Measurements from ENCODE around the gene SLAMF6. TPM values are rescaled to one million over a fixed set of nuclear protein-coding genes. Genes with fewer than 3 reads are reported as not detected.

The SLAMF6 gene
- total RNA-seq, 6 experiments from 2014 or later = 0.26 to 1.1 (median 0.69) TPM

DNA sequence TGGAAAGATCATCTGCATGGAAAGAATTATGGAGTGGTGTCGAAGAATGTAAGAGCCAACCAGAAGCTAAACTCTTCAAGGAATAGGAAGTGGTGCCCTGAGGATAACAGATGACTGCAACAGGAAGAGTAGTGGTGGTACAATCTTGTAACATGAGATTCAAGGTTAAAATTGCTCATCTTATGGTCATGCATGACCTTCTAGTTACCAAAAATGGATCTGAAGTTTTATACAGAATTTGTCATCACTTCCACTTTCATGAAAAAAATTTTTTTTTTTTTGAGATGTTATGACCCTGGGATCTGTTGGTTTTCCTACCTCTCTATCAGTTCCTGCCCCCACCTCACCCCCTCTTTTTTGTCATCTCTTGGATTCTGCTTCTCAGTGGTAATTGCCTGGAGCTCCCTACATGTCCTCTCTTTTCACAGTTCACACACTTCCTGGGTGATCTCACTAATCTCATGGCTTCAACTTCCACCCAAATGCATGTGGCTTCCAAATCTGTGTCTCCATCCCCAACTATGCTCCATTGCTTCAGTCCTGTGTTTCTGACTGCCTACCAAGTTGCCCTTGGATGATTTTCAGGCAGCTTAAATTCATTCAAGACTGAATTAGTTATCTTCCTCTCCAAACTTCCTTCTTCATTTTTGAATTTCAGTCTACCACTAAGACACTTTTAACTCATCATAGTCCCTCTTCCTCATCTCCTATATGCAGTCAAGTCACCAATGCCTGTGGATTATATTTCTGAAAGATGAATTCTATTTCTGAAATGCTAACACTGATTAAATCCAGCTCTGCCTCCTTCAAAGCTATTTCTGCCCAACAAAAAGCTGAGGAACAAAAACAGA is 48.4 kb downstream of the SLAMF6 start:
- intact Hi-C loops (cut with DNase I) = no loop called here
- Histone ChIP-seq H3K27ac (no peak overlapping the region), H3K9me3 (no peaks in the 10 kb centered on the region), H3K4me1 (no peaks in the 10 kb centered on the region), H3K36me3 (no peaks in the 10 kb centered on the region), H3K4me3 (no peak overlapping the region), H3K27me3 (no peaks in the 10 kb centered on the region)
- 69% methylated on average over 1 of the region's 1 CpG for WGBS (ENCODE audit: insufficient coverage, low coverage, low lambda C conversion rate, missing lambda C conversion rate)
- no peak for TF ChIP-seq POLR2A (IDR thresholded peaks at IDR 0.05)
- TF ChIP-seq, protein P1, sequence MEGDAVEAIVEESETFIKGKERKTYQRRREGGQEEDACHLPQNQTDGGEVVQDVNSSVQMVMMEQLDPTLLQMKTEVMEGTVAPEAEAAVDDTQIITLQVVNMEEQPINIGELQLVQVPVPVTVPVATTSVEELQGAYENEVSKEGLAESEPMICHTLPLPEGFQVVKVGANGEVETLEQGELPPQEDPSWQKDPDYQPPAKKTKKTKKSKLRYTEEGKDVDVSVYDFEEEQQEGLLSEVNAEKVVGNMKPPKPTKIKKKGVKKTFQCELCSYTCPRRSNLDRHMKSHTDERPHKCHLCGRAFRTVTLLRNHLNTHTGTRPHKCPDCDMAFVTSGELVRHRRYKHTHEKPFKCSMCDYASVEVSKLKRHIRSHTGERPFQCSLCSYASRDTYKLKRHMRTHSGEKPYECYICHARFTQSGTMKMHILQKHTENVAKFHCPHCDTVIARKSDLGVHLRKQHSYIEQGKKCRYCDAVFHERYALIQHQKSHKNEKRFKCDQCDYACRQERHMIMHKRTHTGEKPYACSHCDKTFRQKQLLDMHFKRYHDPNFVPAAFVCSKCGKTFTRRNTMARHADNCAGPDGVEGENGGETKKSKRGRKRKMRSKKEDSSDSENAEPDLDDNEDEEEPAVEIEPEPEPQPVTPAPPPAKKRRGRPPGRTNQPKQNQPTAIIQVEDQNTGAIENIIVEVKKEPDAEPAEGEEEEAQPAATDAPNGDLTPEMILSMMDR (IDR thresholded peaks at IDR 0.05) = no peak
- DNase-seq (no peak), ATAC-seq (no peak)

DNA sequence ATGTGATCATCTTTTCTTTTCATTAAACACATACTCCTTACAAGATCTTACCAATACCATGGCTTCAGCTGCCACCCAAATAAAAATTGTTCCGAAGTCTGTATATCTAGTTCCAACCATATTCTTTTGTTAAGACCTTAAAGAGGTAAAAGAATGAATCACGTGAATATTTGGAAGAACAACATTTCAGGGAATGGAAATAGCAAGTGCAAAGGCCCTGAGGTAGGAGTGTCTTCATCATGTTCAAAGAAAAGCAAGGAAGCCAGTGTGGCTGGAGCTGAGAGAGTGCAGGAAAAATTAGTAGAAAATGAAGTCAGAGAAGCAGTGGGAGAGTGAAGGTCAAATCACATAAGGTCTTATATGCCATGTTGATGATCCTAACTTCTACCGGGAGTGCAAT is 50.9 kb downstream of the SLAMF6 start:
- WGBS (ENCODE audit: insufficient coverage, low coverage, low lambda C conversion rate, missing lambda C conversion rate) = 67% methylated on average over 3 of the region's 3 CpGs
- no peak for DNase-seq
- Histone ChIP-seq H3K27me3 (no peaks in the 10 kb centered on the region), H3K36me3 (no peaks in the 10 kb centered on the region), H3K4me1 (no peaks in the 10 kb centered on the region), H3K27ac (no peak overlapping the region), H3K9me3 (no peaks in the 10 kb centered on the region), H3K4me3 (no peak overlapping the region)
- TF ChIP-seq, protein P1 (IDR thresholded peaks at IDR 0.05) = no peak
- no peak for TF ChIP-seq POLR2A (IDR thresholded peaks at IDR 0.05)
- ATAC-seq = no peak
- intact Hi-C loops (cut with DNase I) = no loop called here

DNA sequence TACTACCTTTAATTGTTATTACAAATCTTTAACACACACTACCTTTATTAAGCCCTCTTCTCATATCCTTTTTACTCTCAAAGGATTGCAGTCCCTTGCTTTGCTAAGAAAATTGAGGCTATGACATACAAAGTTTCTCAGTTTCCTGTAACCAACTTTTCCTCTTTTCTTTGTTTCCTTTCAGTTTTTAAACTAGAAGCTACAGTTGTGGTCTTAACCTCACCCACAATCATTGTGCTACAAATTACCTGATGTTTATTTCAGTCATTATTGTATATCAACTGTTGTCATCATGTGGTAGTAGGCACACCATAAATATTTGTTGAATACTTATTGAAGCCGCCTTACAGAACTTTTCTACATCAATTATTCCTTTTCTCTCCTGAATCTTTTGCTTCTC is 51.8 kb downstream of the SLAMF6 start:
- ATAC-seq = no peak
- H3K27ac ChIP-seq = no peak overlapping the region
- H3K9me3 ChIP-seq = no peaks in the 10 kb centered on the region
- 79% methylated on average over 1 of the region's 1 CpG for WGBS (ENCODE audit: insufficient coverage, low coverage, low lambda C conversion rate, missing lambda C conversion rate)
- H3K27me3 ChIP-seq = no peaks in the 10 kb centered on the region
- no peaks in the 10 kb centered on the region for H3K36me3 ChIP-seq
- no peaks in the 10 kb centered on the region for H3K4me1 ChIP-seq
- DNase-seq = no peak
- intact Hi-C loops (cut with DNase I) = no loop called here
- no peak overlapping the region for H3K4me3 ChIP-seq
- TF ChIP-seq POLR2A (IDR thresholded peaks at IDR 0.05) = no peak
- TF ChIP-seq, protein P1 (IDR thresholded peaks at IDR 0.05) = no peak

DNA sequence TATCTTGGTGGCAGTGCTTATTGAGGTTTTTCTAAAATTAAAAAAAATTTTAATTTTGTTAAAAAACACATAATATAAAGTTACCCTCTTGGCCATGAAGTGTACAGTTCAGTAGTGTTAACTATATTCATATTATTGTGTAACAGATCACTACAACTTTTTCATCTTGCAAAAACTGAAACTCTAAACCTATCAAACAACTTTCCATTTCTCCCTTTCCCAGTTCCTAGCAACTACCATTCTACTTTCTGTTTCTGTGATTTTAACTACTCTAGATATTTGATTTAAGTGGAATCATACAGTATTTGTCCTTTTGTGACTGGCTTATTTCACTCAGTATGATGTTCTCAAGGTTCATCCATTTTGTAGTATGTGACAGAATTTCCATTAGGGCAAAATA is 55.5 kb downstream of the SLAMF6 start:
- H3K4me3 ChIP-seq = no peak overlapping the region
- no peak for ATAC-seq
- no peak overlapping the region for H3K27ac ChIP-seq
- intact Hi-C loops (cut with DNase I) = no loop called here
- no peaks in the 10 kb centered on the region for H3K36me3 ChIP-seq
- no peaks in the 10 kb centered on the region for H3K27me3 ChIP-seq
- DNase-seq = no peak
- TF ChIP-seq, protein P1 (IDR thresholded peaks at IDR 0.05) = no peak
- no peak for TF ChIP-seq POLR2A (IDR thresholded peaks at IDR 0.05)
- no peaks in the 10 kb centered on the region for H3K4me1 ChIP-seq
- no peaks in the 10 kb centered on the region for H3K9me3 ChIP-seq

Data from right lobe of liver (tissue), 6 donors.